Body of pancreas (tissue), 4 donors: ENCODE data around the gene PGAP1. TPM values are rescaled to one million over a fixed set of nuclear protein-coding genes. Genes with fewer than 3 reads are reported as not detected.

Experiments used
- ATAC-seq: fragments of 150-250 bp; one replicate; pipeline ENCODE4 v1.9.1; 2016
- DNase-seq, 4 donors: peaks; one replicate each; pipeline ENCODE4 v3.0.0-alpha.2; 2019
- H3K27ac ChIP-seq, 4 donors: fragments of 200-600 bp; sonication (generic); 1 replicate in 3 of 4; 2 replicates in 1 of 4; pipeline versions ENCODE4 v1.5.1 to v1.6.1; 2016 to 2019; ENCODE audit warnings: mild to moderate bottlenecking in 1 of 4, mixed read lengths in 1 of 4, moderate library complexity in 1 of 4
- H3K27me3 ChIP-seq, 2 donors: fragments of 200-600 bp; sonication (generic); one replicate each; pipeline ENCODE4 v1.6.0; 2016; ENCODE audit warnings: mild to moderate bottlenecking in 1 of 2
- H3K36me3 ChIP-seq, 2 donors: fragments of 200-600 bp; sonication (generic); replicated peaks in 1 of 2; 2 replicates each; pipeline ENCODE4 v1.5.1; 2016; ENCODE audit warnings: low read depth in 2 of 2; ENCODE audit not compliant: insufficient read depth in 1 of 2
- H3K4me1 ChIP-seq: fragments of 200-600 bp; sonication (generic); one replicate; pipeline ENCODE4 v1.6.0; 2016
- H3K4me3 ChIP-seq, 2 donors: fragments of 200-600 bp; sonication (generic); 1 replicate in 1 of 2; 2 replicates in 1 of 2; pipeline ENCODE4 v1.5.1; 2016 to 2019
- H3K9me3 ChIP-seq, 3 donors: fragments of 200-600 bp; sonication (generic); 1 replicate in 2 of 3; 2 replicates in 1 of 3; pipeline ENCODE4 v1.5.1; 2016
- CTCF ChIP-seq, 7 experiments: fragments of 450-650 bp in 4 of 7; fragments of 200-600 bp in 3 of 7; sonication (generic) in 3 of 7; IDR thresholded peaks; one replicate each; pipeline ENCODE4 v1.5.1; 2016 to 2019; ENCODE audit warnings: antibody characterized with exemption in 7 of 7
- POLR2A ChIP-seq, 3 donors: fragments of 450-650 bp; IDR thresholded peaks; one replicate each; pipeline ENCODE4 v1.6.1; 2016; ENCODE audit warnings: antibody characterized with exemption in 3 of 3, mild to moderate bottlenecking in 2 of 3
- WGBS, 2 donors: methylation state at CpG; one replicate each; pipeline ENCODE4 v1.1.5; 2017; 5-methylcytosine and 5-hydroxymethylcytosine counted together
- intact Hi-C: fragments of 100-400 bp; cut with DNase I; formaldehyde crosslinking; loops from one replicate; pipeline ENCODE4 v1.15.1; 2023
- total RNA-seq, 2 donors: library from RNA; depleted of rRNA; stranded (reverse); fragments of >200 nt; gene quantifications; one replicate each; pipeline ENCODE4 v1.1.0, GENCODE V29; 2016

Gene PGAP1
- 10 to 100 TPM; 15.2 to 24.9 TPM for total RNA-seq

GRCh38 chr2:196926562-196927375, at the start of gene PGAP1:
PGAP1 (minus strand) TSS chr2:196926707; CDS start chr2:196926616, 91 bp downstream.
- Histone ChIP-seq H3K27me3 (no peaks in the 10 kb centered on the region), H3K4me3 (peak within 1 kb of the TSS; percentile 60 to 97), H3K27ac (peak within 1 kb of the TSS; percentile 78 to 88 (median 82)), H3K9me3 (no peaks in the 10 kb centered on the region), H3K4me1 (peaks cover 5% of the 10 kb centered on the region), H3K36me3 (no peaks in the 10 kb centered on the region)
- intact Hi-C loops = no loop called here
- TF ChIP-seq POLR2A (IDR thresholded peaks at IDR 0.05) (peak; percentile 78 to 92 (median 86)), CTCF (IDR thresholded peaks at IDR 0.05) (no peak)
- DNase-seq (peak; percentile 88 to 92 (median 90)), ATAC-seq (peak; percentile 95)
- WGBS, 2 donors = 0 to 1% methylated on average over 33 to 62 of the region's 62 CpGs

GRCh38 chr2:196974970-196975369, 48.5 kb upstream of the PGAP1 start:
- ATAC-seq = no peak
- DNase-seq = no peak
- intact Hi-C loops = no loop called here

GRCh38 chr2:196971574-196972279, 45.2 kb upstream of the PGAP1 start:
- DNase-seq = no peak
- ATAC-seq = no peak
- peaks cover 11% of the 10 kb centered on the region for H3K4me1 ChIP-seq
- TF ChIP-seq POLR2A (IDR thresholded peaks at IDR 0.05) = no peak
- no peak for TF ChIP-seq CTCF (IDR thresholded peaks at IDR 0.05)
- intact Hi-C loops = no loop called here
- no peak overlapping the region for H3K4me3 ChIP-seq
- H3K9me3 ChIP-seq = no peaks in the 10 kb centered on the region
- no peaks in the 10 kb centered on the region for H3K27me3 ChIP-seq
- WGBS, 2 donors = 73 to 94% methylated on average over 3 of the region's 3 CpGs
- H3K27ac ChIP-seq = no peak overlapping the region
- no peaks in the 10 kb centered on the region for H3K36me3 ChIP-seq

More at GRCh38 chr2:196974970-196975369, 48.5 kb upstream of the PGAP1 start:
- 76 to 83% methylated on average over 1 of the region's 1 CpG for WGBS, 2 donors
- Histone ChIP-seq H3K27ac (no peak overlapping the region), H3K4me3 (no peak overlapping the region), H3K36me3 (no peaks in the 10 kb centered on the region), H3K27me3 (no peaks in the 10 kb centered on the region), H3K4me1 (no peaks in the 10 kb centered on the region), H3K9me3 (no peaks in the 10 kb centered on the region)
- no peak for TF ChIP-seq CTCF (IDR thresholded peaks at IDR 0.05)
- TF ChIP-seq POLR2A (IDR thresholded peaks at IDR 0.05) = no peak

- ATAC-seq (no peak), DNase-seq (no peak)
- Histone ChIP-seq H3K27me3 (no peaks in the 10 kb centered on the region), H3K9me3 (no peaks in the 10 kb centered on the region), H3K36me3 (no peaks in the 10 kb centered on the region), H3K27ac (no peak overlapping the region), H3K4me3 (no peak overlapping the region), H3K4me1 (peaks cover 25% of the 10 kb centered on the region)
- no peak for TF ChIP-seq POLR2A (IDR thresholded peaks at IDR 0.05)
- no peak for TF ChIP-seq CTCF (IDR thresholded peaks at IDR 0.05)
- intact Hi-C loops = no loop called here
- WGBS, 2 donors = 78 to 88% methylated on average over 4 of the region's 4 CpGs
Measured at GRCh38 chr2:196970099-196970498, 43.6 kb upstream of the PGAP1 start.
